K562 (cell line): ENCODE results near the gene DLAT. TPM values are rescaled to one million over a fixed set of nuclear protein-coding genes. Genes with fewer than 3 reads are reported as not detected.
A peak's percentile ranks its signal among the peaks of the same experiment; 100 is the strongest.

ENCODE experiments used
- ATAC-seq: fragments of 200-7000 bp; cut with Tn5 transposase; 3 replicates; pipeline ENCODE4 v1.9.1; 2020; ENCODE audit warnings: moderate library complexity
- BruUV-seq: library from RNA; stranded (reverse); fragments of 400-500 nt; replicated peaks from 2 replicates; lab custom pipeline; 2021; lab: Mats Ljungman, UMichigan
- CTCF ChIA-PET: fragments of 300-600 bp; formaldehyde crosslinking; extraction: SDS; loops from one replicate; lab custom pipeline; 2021; ENCODE audit warnings: low intra/inter-chr PET ratio; lab: Yijun Ruan, JAX
- POLR2A ChIA-PET: fragments of 300-600, 350-650 bp; sonication (Branson Sonifier 250); formaldehyde crosslinking; extraction: SDS; loops from one replicate; lab custom pipeline; 2021; ENCODE audit warnings: antibody characterized with exemption, inconsistent platforms; lab: Yijun Ruan, JAX
- DNase-seq, 4 experiments: peaks; one replicate each; pipeline versions ENCODE4 v3.0.0 to v3.0.0-alpha.2; 2011 to 2018; ENCODE audit warnings: low spot score in 3 of 4, mixed read lengths in 3 of 4; ENCODE audit errors: extremely low read depth in 1 of 4
- FAIRE-seq: peaks from 2 replicates; lab custom pipeline; 2011; peaks lifted over from hg19 to GRCh38; lab: Jason Lieb, UNC
- H2AFZ ChIP-seq: 2 replicates; pipeline ENCODE4 v1.6.0; 2011; ENCODE audit warnings: low read depth, low read length, control low read depth, inconsistent platforms
- H3K27ac ChIP-seq: fragments of 200-600 bp; 3 replicates; pipeline ENCODE4 v1.8.0; 2011; ENCODE audit warnings: low read depth, mild to moderate bottlenecking, control low read depth, inconsistent platforms, low read length, moderate library complexity, mixed read lengths; ENCODE audit errors: extremely low read depth
- H3K27me3 ChIP-seq, 2 experiments: fragments of 300-600 bp in 1 of 2; 2 replicates in 1 of 2; 3 replicates in 1 of 2; pipeline versions ENCODE4 v1.6.0 to v1.8.0; 2011; ENCODE audit warnings: inconsistent platforms in 2 of 2, low read length in 2 of 2, mild to moderate bottlenecking in 1 of 2, mixed read lengths in 1 of 2, moderate library complexity in 1 of 2; ENCODE audit not compliant: control insufficient read depth in 2 of 2, insufficient read depth in 2 of 2
- H3K36me3 ChIP-seq: fragments of 300-600 bp; 3 replicates; pipeline ENCODE4 v1.8.0; 2011; ENCODE audit warnings: mild to moderate bottlenecking, low read length, inconsistent platforms; ENCODE audit not compliant: control insufficient read depth, insufficient read depth
- H3K4me1 ChIP-seq, 2 experiments: fragments of 200-600 bp in 1 of 2; replicated peaks in 1 of 2; 2 replicates in 1 of 2; 3 replicates in 1 of 2; pipeline versions ENCODE4 v1.5.1 to v1.8.0; 2011; ENCODE audit warnings: inconsistent platforms in 2 of 2, low read length in 2 of 2, mild to moderate bottlenecking in 1 of 2, mixed read lengths in 1 of 2, moderate library complexity in 1 of 2; ENCODE audit not compliant: control insufficient read depth in 2 of 2, insufficient read depth in 2 of 2
- H3K4me2 ChIP-seq: 2 replicates; pipeline ENCODE4 v1.6.1; 2011; ENCODE audit warnings: low read length, control low read depth, inconsistent platforms, mixed read lengths; ENCODE audit not compliant: insufficient read depth
- H3K4me3 ChIP-seq: fragments of 200-600 bp; sonication (generic), shearing (Covaris generic); 2 replicates; pipeline ENCODE4 v1.5.1; 2016; ENCODE audit warnings: control low read depth, inconsistent platforms
- H3K79me2 ChIP-seq: fragments of 200-600 bp; 3 replicates; pipeline ENCODE4 v1.8.0; 2011; ENCODE audit warnings: low read length, inconsistent platforms; ENCODE audit not compliant: control insufficient read depth, insufficient read depth
- H3K9ac ChIP-seq, 2 experiments: 2 replicates each; pipeline versions ENCODE4 v1.6.0 to v1.6.1; 2011; ENCODE audit warnings: low read depth in 2 of 2, low read length in 2 of 2, control low read depth in 1 of 2, inconsistent platforms in 1 of 2, mild to moderate bottlenecking in 1 of 2, mixed read lengths in 1 of 2; ENCODE audit not compliant: insufficient read depth in 1 of 2
- H3K9me1 ChIP-seq: one replicate; pipeline ENCODE4 v1.6.0; 2011; ENCODE audit warnings: inconsistent platforms, mild to moderate bottlenecking, low read length, moderate library complexity; ENCODE audit not compliant: control insufficient read depth, insufficient read depth
- H3K9me3 ChIP-seq: replicated peaks from 2 replicates; pipeline ENCODE4 v1.5.1; 2011; ENCODE audit warnings: low read depth, low read length, inconsistent platforms; ENCODE audit not compliant: control insufficient read depth, insufficient read depth
- H4K20me1 ChIP-seq: replicated peaks from 2 replicates; pipeline ENCODE4 v1.6.1; 2011; ENCODE audit warnings: low read length, inconsistent platforms, mixed read lengths; ENCODE audit not compliant: control insufficient read depth, insufficient read depth
- ARNT ChIP-seq, 2 experiments: fragments of 450-650 bp; IDR thresholded peaks; 2 replicates each; pipeline ENCODE4 v1.6.1; 2016; ENCODE audit warnings: mild to moderate bottlenecking in 1 of 2
- ATF7 ChIP-seq: fragments of 450-650 bp; IDR thresholded peaks from 2 replicates; pipeline ENCODE4 v1.7.1; 2014; ENCODE audit warnings: mild to moderate bottlenecking, moderate library complexity
- CCNT2 ChIP-seq: IDR thresholded peaks from 2 replicates; pipeline ENCODE4 v1.6.1; 2011; ENCODE audit warnings: borderline replicate concordance, low read depth, mild to moderate bottlenecking, moderate library complexity, mixed read lengths, low read length; ENCODE audit not compliant: insufficient read length; ENCODE audit errors: extremely low read depth
- EP400 ChIP-seq: fragments of 450-650 bp; IDR thresholded peaks from 2 replicates; pipeline ENCODE4 v1.6.1; 2017; ENCODE audit warnings: antibody characterized with exemption, mild to moderate bottlenecking, moderate library complexity
- HNRNPK ChIP-seq: fragments of 200-400 bp; formaldehyde crosslinking; IDR thresholded peaks from one replicate; pipeline ENCODE4 v1.6.1; 2018; ENCODE audit warnings: mild to moderate bottlenecking, low read depth, low read length; ENCODE audit not compliant: poor library complexity, severe bottlenecking
- HNRNPLL ChIP-seq: fragments of 200-400 bp; formaldehyde crosslinking; IDR thresholded peaks from 2 replicates; pipeline ENCODE4 v1.6.1; 2017; ENCODE audit warnings: low read length, low read depth, mild to moderate bottlenecking; ENCODE audit not compliant: poor library complexity, severe bottlenecking
- KLF1 ChIP-seq: fragments of 450-650 bp; IDR thresholded peaks from 2 replicates; pipeline ENCODE4 v1.6.1; 2016; ENCODE audit warnings: missing genetic modification characterization, missing compliant biosample characterization
- NRF1 ChIP-seq, 2 experiments: fragments of 450-650 bp; IDR thresholded peaks in 1 of 2; conservative IDR thresholded peaks in 1 of 2; 2 replicates each; pipeline ENCODE4 v1.6.1; 2014; ENCODE audit warnings: mild to moderate bottlenecking in 2 of 2
- RB1 ChIP-seq: fragments of 450-650 bp; IDR thresholded peaks from 2 replicates; pipeline ENCODE4 v1.6.1; 2017; ENCODE audit warnings: low read depth, mild to moderate bottlenecking
- REST ChIP-seq, 2 experiments: fragments of 450-650 bp; formaldehyde crosslinking in 1 of 2; IDR thresholded peaks; 2 replicates each; pipeline versions ENCODE4 v1.4.0 to v1.6.1; 2014 to 2020; ENCODE audit warnings: mild to moderate bottlenecking in 2 of 2, borderline replicate concordance in 1 of 2, low read depth in 1 of 2
- TCF3 ChIP-seq: sonication (generic); formaldehyde crosslinking; IDR thresholded peaks from 2 replicates; pipeline ENCODE4 v1.4.0; 2020; ENCODE audit warnings: mild to moderate bottlenecking, missing genetic modification reagents
- ZEB2 ChIP-seq: fragments of 450-650 bp; IDR thresholded peaks from 2 replicates; pipeline ENCODE4 v1.6.1; 2016
- ZFX ChIP-seq: sonication (generic); formaldehyde crosslinking; IDR thresholded peaks from 2 replicates; pipeline ENCODE4 v1.8.0; 2022; ENCODE audit warnings: mild to moderate bottlenecking, missing genetic modification reagents, moderate library complexity
- WGBS: fragments of 100-300 bp; shearing (Covaris generic); methylation state at CpG from one replicate; pipeline ENCODE4 v1.1.6; 2016; ENCODE audit warnings: low coverage, mixed read lengths; ENCODE audit not compliant: insufficient coverage; ENCODE audit errors: missing lambda C conversion rate; 5-methylcytosine and 5-hydroxymethylcytosine counted together
- in situ Hi-C: fragments of 300-500 bp; cut with MboI; formaldehyde crosslinking; loops from 4 replicates; pipeline ENCODE4 v1.15.0; 2018; ENCODE audit warnings: inconsistent platforms, mixed read lengths
- intact Hi-C: fragments of 100-400 bp; cut with micrococcal nuclease; formaldehyde crosslinking; loops from 2 replicates; pipeline ENCODE4 v1.14.2; 2022
- polyA plus RNA-seq, 8 experiments: library from polyadenylated mRNA; depleted of rRNA in 4 of 8; stranded (reverse) in 5 of 8; unstranded in 3 of 8; fragments of >200 nt; fragmentation: Nextera tagmentation in 2 of 8; fragmentation: Illumina TruSeq in 1 of 8; extraction: Ambion mirVana in 2 of 8; extraction: Trizol in 1 of 8; gene quantifications; 2 replicates each; pipeline versions ENCODE4 v1.2.1 to v1.2.3, GENCODE V29; 2011 to 2014; ENCODE audit warnings: inconsistent platforms in 1 of 8, missing spikeins in 1 of 8
- total RNA-seq, 7 experiments: library from RNA; depleted of rRNA in 6 of 7; stranded (reverse); fragments of >200 nt in 6 of 7; fragmentation: Illumina TruSeq in 2 of 7; extraction: Trizol in 2 of 7; gene quantifications; 2 replicates each; pipeline versions ENCODE4 v1.2.1 to v1.2.3, GENCODE V29; 2011 to 2021; ENCODE audit warnings: low replicate concordance in 1 of 7

The DLAT gene
- total and polyA plus RNA-seq, 9 of the 15 experiments (the other 6 are each of a cell fraction or from before 2014, with no cell fraction given), result 41.7 to 152 (median 105) TPM

GRCh38 chr11:111982019-111982464 lies 43.2 kb upstream of the DLAT start:
- intact Hi-C loops (loop anchor here (1.0 to 10.0 kb wide), 4 partner anchors 43 to 377 kb away; partner anchors contain the start of genes CFAP68, DLAT, FDXACB1 and SIK2), in situ Hi-C loops (no loop called here)
- ChIA-PET POLR2A (interaction anchor here (0.6 to 1.5 kb wide), 11 partner anchors 9 to 119 kb away, joined by 3 to 5 read pairs (median 3); no protein-coding TSS in a partner anchor), CTCF (interaction anchor here (0.5 to 3.0 kb wide), 3 partner anchors 48 to 103 kb away, joined by 6 to 26 read pairs (median 10); partner anchors contain the start of genes CFAP68 and FDXACB1)
- Histone ChIP-seq H3K27me3 (no peaks in the 10 kb centered on the region), H3K4me1 (peaks cover 8 to 28% of the 10 kb centered on the region in 2 experiments), H3K27ac (peak overlapping the region; percentile 62; the same call in 1 of the 3 replicates), H3K79me2 (no peaks in the 10 kb centered on the region), H3K4me3 (no peak overlapping the region), H3K9ac (no peak overlapping the region), H4K20me1 (no peaks in the 10 kb centered on the region), H3K9me1 (no peaks in the 10 kb centered on the region), H2AFZ (peak overlapping the region; percentile 60), H3K9me3 (no peaks in the 10 kb centered on the region), H3K36me3 (peaks cover 14% of the 10 kb centered on the region; the same call in 1 of the 3 replicates), H3K4me2 (peak overlapping the region; percentile 13; the same call in 1 of the 2 replicates)
- 8% methylated on average over 7 of the region's 7 CpGs for WGBS
- peak; percentile 95 for ATAC-seq
- peak; percentile 57 to 84 (median 65) for DNase-seq
- BruUV-seq, result no TSS peak
- peak; percentile 97 for FAIRE-seq
- peak; percentile 50; the same call in 1 of the 2 replicates for TF ChIP-seq ZEB2
- TF ChIP-seq ARNT (IDR thresholded peaks at IDR 0.05), result 0 out of 4 replicates have a peak, but pooled peaks of 1 of the 2 experiments have one; percentile 27
- TF ChIP-seq NRF1 (conservative IDR thresholded peaks at IDR 0.05 in 1 of 2, IDR thresholded peaks at IDR 0.05 in 1 of 2), result no peak
- TF ChIP-seq EP400, result peak; percentile 17; the same call in 1 of the 2 replicates
- TF ChIP-seq RB1, result peak; percentile 14; the same call in 1 of the 2 replicates
- TF ChIP-seq TCF3 (CRISPR knock-in tag), result peak; percentile 18; the same call in 1 of the 2 replicates
- TF ChIP-seq HNRNPK, result no peak
- TF ChIP-seq ZFX (CRISPR knock-in tag), result peak; percentile 32; the same call in 1 of the 2 replicates
- TF ChIP-seq REST (IDR thresholded peaks at IDR 0.05; ENCODE audit: borderline replicate concordance), result peak; percentile 86
- TF ChIP-seq REST (CRISPR knock-in tag; IDR thresholded peaks at IDR 0.05; ENCODE audit: low read depth), result no peak
- no peak for TF ChIP-seq CCNT2
- TF ChIP-seq ATF7, result peak; percentile 32; the same call in 1 of the 2 replicates
- no peak for TF ChIP-seq KLF1 (tag)
- TF ChIP-seq HNRNPLL, result no peak
